NCI-H1930 (cell line): ENCODE results near the gene B3GALT6.

Experiments used
- DNase-seq, 2 experiments: peaks; one replicate each; lab custom pipeline; 2025; lab: John Stamatoyannopoulos, UW

The B3GALT6 gene

DNA sequence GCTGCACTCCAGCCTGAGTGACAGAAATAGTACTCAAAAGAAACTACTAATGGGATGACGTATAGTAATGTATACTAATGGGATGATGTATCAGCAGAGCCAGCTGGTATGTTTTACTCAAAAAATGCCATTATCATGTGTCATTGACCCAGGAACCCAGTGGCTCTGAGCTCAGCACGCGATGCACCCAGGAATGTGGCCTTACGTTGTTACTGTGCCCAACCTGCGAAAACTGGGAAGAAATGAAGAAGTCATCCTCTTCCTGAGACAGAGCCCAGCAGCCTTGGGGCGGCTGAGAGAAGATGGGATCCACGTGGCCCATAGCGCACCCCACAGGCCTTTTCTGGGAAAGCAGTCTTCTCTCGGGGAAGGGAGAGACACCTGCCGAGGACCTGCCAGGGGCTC is 32.8 kb downstream of the B3GALT6 start:
- no peak for DNase-seq

GRCh38 chr1:1267488-1268283 is 35.6 kb downstream of the B3GALT6 start:
- no peak for DNase-seq

- no peak for DNase-seq
These were observed 36.2 kb downstream of the B3GALT6 start for GRCh38 chr1:1268284-1268682.

GRCh38 chr1:1270813-1271212 is 38.8 kb downstream of the B3GALT6 start:
- no peak for DNase-seq

DNA sequence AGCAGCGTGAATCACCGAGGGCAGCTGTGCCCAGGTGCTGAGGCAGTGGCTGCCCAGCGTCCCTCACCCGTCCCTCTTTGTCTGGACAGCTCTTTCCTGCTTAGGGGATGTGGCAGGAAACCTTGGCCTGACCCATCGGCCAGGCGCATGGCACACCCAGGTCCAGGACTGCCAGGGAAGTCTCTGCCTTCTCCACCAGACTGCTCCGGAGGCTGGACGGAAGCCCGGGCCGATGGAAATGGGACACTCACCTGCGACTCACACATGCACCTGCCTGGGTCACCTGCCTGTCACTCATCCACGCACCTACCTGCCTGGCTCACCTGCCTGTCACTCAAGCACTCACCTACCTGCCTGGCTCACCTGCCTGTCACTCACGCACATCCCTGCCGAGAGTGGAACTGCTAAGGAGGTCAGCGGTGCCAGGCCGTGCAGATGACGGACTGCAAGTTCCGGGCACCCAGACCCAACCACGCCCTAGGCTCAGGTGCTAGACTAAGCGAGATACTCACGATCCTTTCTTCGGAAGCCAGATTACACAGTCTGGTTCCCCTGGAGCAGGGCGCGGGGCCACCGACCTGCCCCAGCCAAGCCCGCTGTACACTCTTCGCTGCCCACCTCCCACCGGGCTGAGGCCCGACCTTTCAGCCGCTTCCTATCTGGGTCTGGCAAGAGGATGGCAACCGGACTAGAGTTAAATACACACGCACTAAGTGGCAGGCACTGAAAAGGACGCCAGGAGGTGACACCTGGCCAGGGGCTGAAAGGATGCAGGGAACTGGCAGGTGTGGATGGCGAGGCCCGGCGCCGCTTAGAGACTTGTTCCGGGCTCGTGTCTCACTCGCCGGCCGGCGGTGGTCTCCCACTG is 40.5 kb downstream of the B3GALT6 start:
- DNase-seq = no peak

DNA sequence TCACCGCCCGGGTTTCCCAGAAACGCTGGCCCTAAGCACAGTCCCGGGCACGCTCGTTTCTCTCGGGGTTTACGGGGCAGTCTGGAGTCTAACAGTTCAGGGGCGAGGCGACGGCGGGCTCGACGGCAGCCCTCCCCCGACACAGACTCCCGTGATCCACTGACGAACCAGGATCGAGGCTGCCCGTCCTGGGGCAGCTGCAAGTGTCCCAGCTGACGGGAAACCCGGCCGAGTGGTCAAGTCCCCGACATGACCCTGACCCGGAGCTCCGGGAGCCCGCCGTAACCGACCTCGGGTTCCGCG is 41.1 kb downstream of the B3GALT6 start:
- no peak for DNase-seq

GRCh38 chr1:1273512-1274298 is 41.7 kb downstream of the B3GALT6 start, which contains the start of gene UBE2J2:
TSS of gene UBE2J2 (minus strand) at chr1:1273854. CDS start at chr1:1267992, 5,862 bp downstream.
- peak; percentile 72 to 84 for DNase-seq

GRCh38 chr1:1274299-1274930 is 42.4 kb downstream of the B3GALT6 start:
- no peak for DNase-seq

DNA sequence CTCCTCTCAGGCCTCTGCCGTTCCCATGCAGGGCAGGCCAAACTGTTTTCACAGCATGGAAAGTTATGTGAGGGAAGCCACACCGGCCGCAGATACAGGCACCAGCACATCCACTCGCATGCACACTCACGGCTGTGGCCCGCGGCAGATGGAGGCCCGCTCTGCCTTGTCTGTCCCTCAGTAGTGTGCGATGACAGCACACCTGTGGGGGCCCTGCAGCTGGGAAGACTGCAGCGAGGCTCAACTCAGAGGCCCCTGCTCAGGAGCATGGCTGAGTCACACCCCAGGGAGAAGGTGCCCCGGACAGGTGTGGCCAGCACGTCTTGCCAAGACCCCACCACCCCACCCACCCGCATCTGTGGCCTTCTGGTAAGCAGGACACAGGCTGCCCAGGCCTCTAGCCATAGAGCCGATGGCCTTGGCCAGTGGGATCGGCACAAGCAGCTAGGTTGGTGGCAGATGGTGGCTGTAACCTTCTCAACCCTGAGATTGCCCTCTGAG is 42.9 kb downstream of the B3GALT6 start:
- DNase-seq = no peak

DNA sequence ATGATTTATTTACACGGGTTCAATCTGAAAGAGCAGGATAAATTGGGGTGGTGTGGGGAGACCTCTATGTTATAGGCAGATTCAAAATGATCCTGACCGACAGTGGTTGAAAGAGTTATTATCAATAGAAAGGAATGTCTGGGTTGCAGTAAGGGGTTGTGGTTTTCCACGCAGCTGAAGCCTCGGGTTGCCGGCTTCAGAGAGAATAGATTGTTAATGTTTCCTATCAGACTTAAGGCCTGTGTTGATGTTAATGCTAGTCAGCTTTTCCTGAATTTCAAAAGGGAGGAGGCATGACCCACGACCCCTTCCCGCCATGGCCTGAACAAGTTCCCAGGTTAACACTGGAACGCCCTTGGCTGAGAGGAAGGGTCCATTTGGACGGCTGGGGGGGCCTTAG is 43.8 kb downstream of the B3GALT6 start:
- DNase-seq = no peak

DNA sequence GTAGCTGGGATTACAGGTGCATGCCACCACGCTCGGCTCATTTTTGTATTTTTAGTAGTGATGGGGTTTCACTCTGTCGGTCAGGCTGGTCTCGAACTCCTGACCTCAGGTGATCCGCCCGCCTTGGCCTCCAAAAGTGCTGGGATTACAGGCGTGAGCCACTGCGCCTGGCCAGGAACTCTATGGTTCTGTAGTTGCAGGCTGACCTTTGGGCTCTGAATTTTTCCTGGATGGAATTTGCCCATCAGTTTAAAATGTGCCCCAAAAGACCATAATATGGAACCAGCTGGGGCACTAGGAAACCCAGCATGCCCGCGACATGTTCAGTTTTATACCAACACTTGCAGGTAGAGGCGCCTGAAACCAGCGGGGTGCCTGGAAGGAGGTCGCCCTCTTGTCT is 46.6 kb downstream of the B3GALT6 start:
- no peak for DNase-seq

- DNase-seq = no peak
These were observed 47.0 kb downstream of the B3GALT6 start for GRCh38 chr1:1279028-1279427.

DNA sequence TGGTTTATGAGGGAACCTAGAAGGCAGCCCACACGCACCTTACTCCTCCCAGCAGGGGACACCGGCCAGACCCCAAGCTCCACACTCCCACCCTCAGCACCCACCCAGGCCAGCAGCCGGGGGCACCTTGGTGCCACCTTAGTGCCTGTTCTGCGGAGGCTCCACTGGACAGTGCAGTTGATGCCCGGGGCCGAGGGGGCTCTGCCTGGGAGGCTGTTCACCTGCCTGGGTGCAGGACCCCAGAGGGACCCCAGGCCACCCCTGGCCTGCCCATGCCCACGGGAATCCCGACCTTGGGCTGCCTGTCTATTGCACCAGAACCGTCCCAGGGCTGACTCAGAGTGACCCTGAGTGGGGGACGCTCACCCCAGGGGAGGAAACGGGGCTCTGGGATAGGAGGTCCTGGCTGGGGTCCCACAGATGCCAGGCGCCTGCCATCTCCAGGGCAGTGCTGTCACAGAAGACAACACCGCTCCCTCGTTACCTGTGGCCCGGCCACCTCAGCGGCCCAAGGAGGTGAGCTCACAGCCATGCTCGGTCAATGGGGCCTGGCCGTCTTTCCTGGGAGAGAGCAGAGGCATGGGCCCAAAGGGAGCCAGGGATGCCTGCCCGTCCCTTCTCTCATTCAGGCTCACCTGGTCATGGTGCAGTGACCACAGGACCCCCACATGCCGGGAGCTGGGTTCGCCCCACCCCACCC is 48.9 kb downstream of the B3GALT6 start:
- DNase-seq = no peak

DNA sequence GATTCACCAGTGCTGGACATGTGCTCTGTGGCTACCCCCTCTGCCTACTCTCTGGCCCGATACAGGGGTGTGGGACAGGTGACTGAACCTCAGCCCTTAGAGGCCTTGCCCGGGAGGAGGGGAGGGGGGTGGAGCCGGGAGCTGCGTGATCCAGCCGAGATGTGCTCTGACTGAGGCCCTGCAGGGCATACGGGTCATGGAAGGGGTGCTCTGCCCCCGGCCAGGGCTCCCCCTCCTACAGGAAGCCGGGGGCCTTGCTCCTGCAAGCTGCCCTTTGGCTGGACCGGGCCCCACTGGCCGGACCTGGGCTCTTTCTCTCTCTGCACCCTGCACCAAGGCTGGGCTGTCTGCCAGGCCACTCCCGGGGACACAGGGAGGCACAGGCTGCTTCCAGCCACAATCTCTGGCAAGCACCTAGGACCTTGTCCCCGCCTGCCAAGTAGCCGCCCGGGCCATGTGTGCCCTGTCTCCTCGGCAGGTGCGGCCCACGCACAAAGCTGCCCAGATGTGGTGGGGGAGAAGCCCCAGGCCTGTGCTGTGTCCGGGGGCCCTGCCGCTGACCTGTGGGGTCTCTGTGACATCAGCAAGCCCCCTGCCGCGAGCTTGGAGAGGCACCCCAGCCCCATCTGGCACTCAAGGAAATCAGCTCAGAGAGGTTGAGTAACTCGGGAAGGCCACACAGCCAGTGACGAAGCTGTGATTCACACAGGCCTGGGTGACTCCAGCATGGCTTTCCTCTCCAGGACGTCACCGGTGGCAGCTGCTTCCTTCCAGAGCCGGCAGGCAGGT is 49.7 kb downstream of the B3GALT6 start:
- no peak for DNase-seq

GRCh38 chr1:1282998-1283397 is 51.0 kb downstream of the B3GALT6 start:
- no peak for DNase-seq

GRCh38 chr1:1283821-1284220 is 51.8 kb downstream of the B3GALT6 start:
- no peak for DNase-seq
